Right ventricle myocardium inferior (tissue), 1 donor: ENCODE data around the gene NCOA1. TPM values are rescaled to one million over a fixed set of nuclear protein-coding genes. Genes with fewer than 3 reads are reported as not detected.
"Not testable (repeated sequence)": the region's sequence is repeated elsewhere in the genome, so short reads cannot be mapped to it uniquely, and the experiment has no call there.

ENCODE experiments used
- ATAC-seq: fragments of 200-7000 bp; cut with Tn5 transposase; one replicate; pipeline ENCODE4 v1.9.1; 2020; ENCODE audit warnings: mild to moderate bottlenecking, moderate library complexity
- DNase-seq: peaks from one replicate; pipeline ENCODE4 v3.0.0; 2021; ENCODE audit errors: missing footprints
- intact Hi-C: fragments of 100-400 bp; cut with DNase I; formaldehyde crosslinking; loops from one replicate; pipeline ENCODE4 v1.11.0; 2022
- long read RNA-seq: library from polyadenylated mRNA; unstranded; transcript quantifications from one replicate; pipeline ENCODE4 v2.0.0, GENCODE V29; 2021
- total RNA-seq: library from RNA; stranded (reverse); fragmentation: NEBNext Ultra II Directional; extraction: Animal tissue kit (Norgen Biotek cat#: 25700); gene quantifications from one replicate; pipeline ENCODE4 v1.2.1, GENCODE V29; 2021
- donor health status: DM: no; HTN: yes; CAD: no; lungs with severe emphysema.

NCOA1 gene
- total RNA-seq, result 31.0 TPM
- long read RNA-seq, partial matches to known transcripts, result 2 of 8 reads
- long read RNA-seq, other reads (novel, unspliced or antisense), result 6 of 8 reads

- intact Hi-C loops, result loop anchor here (1.0 to 5.0 kb wide), 3 partner anchors 56 to 302 kb away; partner anchors contain the start of genes CENPO and PTRHD1
- ATAC-seq, result peak; percentile 92
- peak; percentile 96 for DNase-seq
Measured at GRCh38 chr2:24490690-24491541, at the start of gene NCOA1. NCOA1 (plus strand) TSS chr2:24491254; CDS start chr2:24658678, 167,424 bp downstream.

DNA sequence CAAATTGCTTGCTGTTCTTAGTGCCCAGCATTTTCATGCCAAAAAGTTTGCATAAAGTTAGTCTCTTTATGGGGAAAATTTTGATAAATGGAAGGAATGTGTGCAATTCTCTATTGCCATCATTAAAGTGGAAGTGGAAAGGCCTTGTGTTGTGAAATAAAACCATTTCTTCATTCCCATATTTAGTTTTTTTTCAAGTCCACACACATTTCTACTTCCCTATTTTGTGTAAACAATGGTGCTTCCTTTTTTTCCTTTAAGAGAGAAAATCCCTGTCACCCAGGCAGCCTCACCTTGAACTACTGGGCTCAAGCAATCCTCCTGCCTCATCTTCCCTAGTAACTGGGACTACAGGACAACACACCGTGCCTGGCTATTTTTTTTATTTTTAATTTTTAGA lies 42.3 kb upstream of the NCOA1 start:
- DNase-seq (no peak), ATAC-seq (no peak)
- intact Hi-C loops, result no loop called here

DNA sequence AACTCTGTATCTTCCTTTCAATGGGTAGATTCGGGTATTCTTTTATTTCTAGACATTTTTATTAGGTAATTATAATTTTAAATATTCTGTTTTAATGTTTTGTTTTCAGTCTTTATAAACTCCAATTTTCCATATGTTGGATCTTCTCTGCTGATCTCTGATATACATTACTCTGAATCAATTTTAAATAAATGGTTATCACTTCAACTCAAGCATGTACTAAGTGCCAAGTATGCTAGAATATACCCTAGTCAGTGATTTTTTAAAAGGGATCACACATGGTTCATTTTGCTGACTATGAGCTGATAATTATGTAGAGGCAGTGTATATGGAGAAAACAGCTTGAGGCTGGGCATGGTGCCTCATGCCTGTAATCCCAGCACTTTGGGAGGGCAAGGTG lies 41.7 kb upstream of the NCOA1 start:
- intact Hi-C loops, result no loop called here
- ATAC-seq (no peak), DNase-seq (no peak)

DNA sequence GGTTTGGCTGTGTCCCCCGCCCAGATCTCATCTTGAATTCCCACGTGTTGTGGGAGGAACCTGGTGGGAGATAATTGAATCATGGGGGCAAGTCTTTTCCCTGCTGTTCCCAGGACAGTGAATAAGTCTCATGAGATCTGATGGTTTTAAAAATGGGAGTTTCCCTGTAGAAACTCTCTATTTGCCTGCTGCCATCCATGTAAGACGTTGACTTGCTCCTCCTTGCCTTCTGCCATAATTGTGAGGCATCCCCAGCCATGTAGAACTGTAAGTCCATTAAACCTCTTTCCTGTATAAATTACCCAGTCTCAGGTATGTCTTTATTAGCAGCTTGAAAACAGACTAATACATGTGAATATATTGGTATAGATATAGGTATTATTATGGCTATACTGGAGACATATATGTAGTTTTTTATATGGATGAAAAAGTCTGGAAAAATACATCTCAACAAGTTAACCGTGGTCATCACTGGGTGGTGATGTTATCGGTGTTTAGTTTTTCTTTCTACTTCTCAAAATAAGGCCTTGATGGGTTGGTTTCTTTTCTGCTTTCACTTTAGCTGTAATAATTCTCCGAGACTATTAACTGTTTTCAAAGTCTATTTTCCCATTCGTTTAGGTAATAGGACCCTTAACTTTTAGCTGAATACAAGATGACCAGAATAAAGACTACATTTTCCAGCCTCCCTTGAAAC lies 39.1 kb upstream of the NCOA1 start:
- intact Hi-C loops, result no loop called here
- ATAC-seq (peak; percentile 2), DNase-seq (no peak)

- DNase-seq (no peak), ATAC-seq (peak; percentile 68)
- intact Hi-C loops, result no loop called here
Measured at GRCh38 chr2:24452502-24452885, 38.6 kb upstream of the NCOA1 start.

GRCh38 chr2:24453379-24454073 lies 37.5 kb upstream of the NCOA1 start:
- DNase-seq (no peak), ATAC-seq (no peak)
- intact Hi-C loops, result no loop called here

DNA sequence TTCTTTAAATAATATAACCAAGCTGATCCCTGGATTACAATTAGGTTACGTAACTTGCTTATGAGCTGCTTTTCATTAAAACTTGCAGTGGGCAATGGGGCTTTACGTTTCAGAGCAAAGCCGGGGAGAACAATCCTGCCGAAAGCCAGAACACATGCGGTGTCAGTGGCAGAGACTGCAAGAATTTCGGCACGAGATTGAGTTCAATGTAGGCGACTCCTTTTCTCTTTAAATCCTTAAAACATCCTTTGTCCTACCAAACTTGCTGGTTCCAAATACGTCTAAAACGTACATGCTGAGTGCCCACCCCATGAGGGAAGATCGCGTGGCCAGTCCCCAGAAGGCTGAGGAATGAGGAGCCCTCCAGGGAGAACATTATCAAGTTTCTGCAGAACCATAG lies 36.8 kb upstream of the NCOA1 start:
- intact Hi-C loops, result no loop called here
- DNase-seq (no peak), ATAC-seq (no peak)

DNA sequence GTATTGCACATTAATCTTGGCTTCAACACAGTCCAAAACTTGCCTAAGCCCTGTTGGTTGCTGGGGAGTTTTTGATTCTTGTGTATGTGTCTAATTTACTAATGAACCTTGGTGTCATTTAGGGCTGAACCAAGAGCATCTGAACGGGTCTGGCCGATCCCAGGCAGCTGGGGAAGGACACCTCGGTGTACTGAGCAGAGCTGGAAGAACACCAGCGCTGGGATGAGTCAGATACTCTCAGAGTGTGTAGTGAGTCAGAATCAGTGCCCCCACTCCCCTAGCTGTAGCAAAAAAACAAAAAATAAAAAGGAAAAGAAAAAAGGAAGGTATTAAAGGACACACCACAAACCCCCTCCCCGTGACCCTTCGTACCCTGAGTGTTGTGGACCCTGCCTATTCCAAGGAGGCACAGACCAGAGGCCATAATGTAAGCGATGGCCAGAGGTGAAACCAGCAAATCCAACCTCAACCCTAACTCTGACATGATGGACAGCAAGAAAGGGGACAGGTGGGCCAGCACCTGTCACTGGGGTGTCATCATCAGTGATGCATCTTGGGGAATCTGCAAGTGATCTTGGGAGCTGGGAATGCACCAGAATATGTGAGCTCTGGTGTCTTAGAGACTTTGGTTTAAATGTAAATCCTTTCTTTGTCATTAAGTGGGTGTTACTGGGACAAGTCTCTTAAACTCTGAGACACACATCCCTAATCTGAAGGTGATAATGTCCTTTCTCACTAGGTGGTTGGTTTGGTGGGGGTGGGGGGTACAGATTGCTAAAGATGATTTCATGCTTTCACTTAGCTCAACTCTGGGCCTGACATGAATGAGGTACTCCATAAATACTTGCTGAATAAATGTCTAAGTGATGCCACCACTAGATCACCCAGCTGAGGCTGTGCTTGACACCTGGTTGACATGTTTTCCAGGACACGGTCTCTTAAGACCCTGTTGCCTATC lies 34.2 kb upstream of the NCOA1 start:
- intact Hi-C loops, result no loop called here
- DNase-seq (peak; percentile 79), ATAC-seq (peak; percentile 93)

DNA sequence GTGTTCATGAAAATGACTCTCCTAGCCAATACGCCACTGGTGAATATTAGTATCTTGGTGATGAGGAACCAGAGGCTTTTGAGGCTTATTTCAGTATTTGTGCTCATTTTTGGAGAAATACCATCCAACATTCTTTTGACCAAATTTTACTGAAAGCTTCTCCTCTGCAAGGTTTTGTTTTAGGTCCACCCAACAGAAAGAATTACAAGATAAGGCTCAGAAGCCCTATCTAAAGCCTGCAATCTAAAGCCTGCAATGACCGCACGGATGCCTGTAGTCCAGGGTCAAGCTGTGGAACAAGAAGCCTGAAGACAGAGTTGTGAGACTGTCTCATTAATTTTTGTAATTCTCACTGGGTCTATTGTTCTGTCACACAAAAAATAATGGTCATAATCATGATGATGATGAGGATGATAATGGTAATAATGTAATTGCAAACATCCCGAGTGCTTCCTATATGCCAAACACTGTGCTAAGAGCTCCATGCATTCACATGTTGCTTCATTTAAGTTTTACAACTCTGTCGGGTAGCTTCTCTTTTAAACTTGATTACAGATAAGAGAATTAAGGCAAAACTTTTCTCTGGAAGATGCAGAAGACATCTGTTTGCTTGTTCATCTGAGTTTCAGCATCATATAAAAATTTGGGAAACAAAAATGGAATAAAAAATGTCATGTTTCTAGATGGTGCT lies 33.2 kb upstream of the NCOA1 start:
- no peak for DNase-seq
- ATAC-seq, result no peak
- intact Hi-C loops, result no loop called here

- intact Hi-C loops, result no loop called here
- no peak for ATAC-seq
- no peak for DNase-seq
Measured at GRCh38 chr2:24459224-24460161, 31.6 kb upstream of the NCOA1 start.

- ATAC-seq (no peak), DNase-seq (no peak)
- intact Hi-C loops, result no loop called here
Measured at GRCh38 chr2:24461685-24462084, 29.4 kb upstream of the NCOA1 start.

- no peak for ATAC-seq
- DNase-seq, result no peak
- intact Hi-C loops, result no loop called here
Measured at GRCh38 chr2:24463271-24463670, 27.8 kb upstream of the NCOA1 start.

DNA sequence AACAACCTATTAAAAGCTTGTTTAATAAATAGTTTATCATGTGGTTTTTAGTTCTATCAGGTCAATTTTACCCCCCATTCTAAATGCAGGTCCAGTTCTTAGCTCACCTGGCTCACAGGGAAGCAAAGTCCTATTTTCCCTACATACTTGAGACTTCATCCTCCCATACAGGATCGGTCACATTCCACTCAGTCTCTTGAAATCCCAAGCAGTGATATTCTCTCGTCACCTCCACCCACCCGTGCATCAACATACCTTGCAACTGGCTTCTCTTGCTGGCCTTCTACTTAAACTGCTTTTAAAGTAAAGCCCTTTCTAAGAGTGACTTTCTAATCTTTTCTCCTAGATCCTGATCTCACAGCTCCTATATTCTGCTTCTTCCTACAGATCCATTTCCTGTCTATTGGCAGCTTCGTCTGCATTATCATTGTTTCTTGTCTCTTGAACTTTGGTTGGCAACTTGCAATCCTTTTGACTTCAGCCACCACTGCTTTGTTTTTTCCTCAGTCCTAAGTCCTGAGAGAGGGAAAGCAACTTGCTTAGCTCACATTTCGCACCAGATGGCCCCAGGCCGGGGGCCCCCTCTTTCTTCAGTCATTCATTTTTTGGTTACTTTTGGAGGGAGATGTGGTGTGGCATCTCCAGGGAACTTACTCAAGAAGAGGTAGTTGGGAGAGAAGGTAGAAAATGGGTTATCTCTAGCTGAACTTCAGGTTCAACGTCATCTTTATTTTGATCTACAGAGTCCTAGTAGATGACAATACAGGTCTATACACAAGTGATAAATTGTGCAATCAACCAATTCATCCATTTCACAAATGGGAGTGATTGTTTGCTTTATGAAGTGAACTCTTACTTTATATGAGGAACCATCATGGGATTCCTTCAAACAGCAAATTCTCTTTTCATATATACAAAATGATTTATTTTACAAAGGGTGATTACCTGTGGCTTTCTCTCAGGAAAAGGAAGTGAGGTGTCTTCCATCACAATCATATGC lies 23.9 kb upstream of the NCOA1 start:
- ATAC-seq (no peak), DNase-seq (no peak)
- intact Hi-C loops, result no loop called here

- intact Hi-C loops, DNase-seq, ATAC-seq: not testable (repeated sequence)
Measured at GRCh38 chr2:24468453-24468852, 22.6 kb upstream of the NCOA1 start.

DNA sequence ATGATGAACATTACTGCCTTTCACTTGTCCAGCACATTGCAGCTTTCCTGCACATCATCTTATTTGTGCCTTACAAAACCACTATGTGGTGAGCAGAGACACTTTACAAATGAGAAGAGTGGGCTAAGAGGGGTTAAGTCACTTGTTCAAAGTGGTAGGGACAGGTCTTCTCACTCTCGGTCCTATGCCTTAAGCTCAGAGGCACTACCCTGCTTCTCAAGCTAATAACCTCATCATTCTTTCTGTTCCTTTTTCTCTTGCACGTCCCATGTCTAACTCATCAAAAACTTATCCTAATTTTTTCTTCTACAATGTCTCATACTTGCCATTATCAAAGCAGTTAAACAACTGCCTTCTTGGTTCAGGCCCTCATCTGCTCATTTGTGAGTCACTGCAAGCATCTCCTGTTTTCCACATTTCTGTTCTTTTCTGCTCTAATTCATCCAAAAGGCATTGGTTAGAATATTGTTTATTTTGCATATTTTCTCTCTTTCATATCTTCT lies 21.9 kb upstream of the NCOA1 start:
- ATAC-seq, result no peak
- no peak for DNase-seq
- intact Hi-C loops, result no loop called here
